Measurements from ENCODE around the gene PIM1. TPM values are rescaled to one million over a fixed set of nuclear protein-coding genes. Genes with fewer than 3 reads are reported as not detected.

The PIM1 gene
- total RNA-seq, 2 experiments from 2014 or later = 432 to 449 TPM

DNA sequence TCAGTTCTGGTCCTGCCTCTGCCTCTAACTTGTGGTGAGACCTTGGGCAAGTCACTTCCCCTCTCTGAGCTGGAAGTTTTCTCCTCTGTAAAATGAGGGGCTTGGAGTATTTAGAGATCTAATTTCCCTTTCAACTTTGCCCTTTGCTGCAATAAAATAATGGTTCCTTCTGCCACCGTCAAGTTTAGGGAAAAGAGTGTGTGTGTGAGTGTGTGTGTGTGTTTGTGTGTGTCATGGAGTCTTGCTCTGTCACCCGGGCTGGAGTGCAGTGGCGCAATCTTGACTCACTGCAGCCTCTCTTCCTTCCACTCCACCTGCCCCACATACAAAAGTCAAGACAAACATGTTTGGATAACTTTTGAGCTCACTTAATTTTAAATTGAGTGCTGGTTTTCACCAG, 39.2 kb upstream of the PIM1 start:
- no peak overlapping the region for H3K4me3 Mint-ChIP-seq
- H3K27me3 Mint-ChIP-seq (ENCODE audit: low read depth) = peaks cover 13% of the 10 kb centered on the region
- POLR2A ChIA-PET = interaction anchor here (1.0 kb wide), 2 partner anchors 39 to 80 kb away, joined by 3 to 4 read pairs; partner anchors contain the start of gene PIM1
- H3K9me3 Mint-ChIP-seq (ENCODE audit: insufficient read depth) = no peaks in the 10 kb centered on the region
- peaks cover 18% of the 10 kb centered on the region for H3K4me1 Mint-ChIP-seq (ENCODE audit: low read depth)
- no peaks in the 10 kb centered on the region for H3K36me3 Mint-ChIP-seq (ENCODE audit: low read depth)
- ATAC-seq = no peak
- H3K27ac Mint-ChIP-seq = no peak overlapping the region
- DNase-seq = no peak
- CTCF ChIA-PET = interaction anchor here (0.8 to 1.4 kb wide), 3 partner anchors 17 to 183 kb away, joined by 3 read pairs; no protein-coding TSS in a partner anchor

GRCh38 chr6:37131104-37131959, 38.6 kb upstream of the PIM1 start:
- H3K36me3 Mint-ChIP-seq (ENCODE audit: low read depth) = no peaks in the 10 kb centered on the region
- ChIA-PET POLR2A (interaction anchor here (0.9 to 1.0 kb wide), 3 partner anchors 38 to 81 kb away, joined by 3 to 4 read pairs (median 4); partner anchors contain the start of gene PIM1), CTCF (interaction anchor here (0.8 to 1.4 kb wide), 4 partner anchors 16 to 182 kb away, joined by 3 to 5 read pairs (median 3); no protein-coding TSS in a partner anchor)
- ATAC-seq (no peak), DNase-seq (no peak)
- H3K27me3 Mint-ChIP-seq (ENCODE audit: low read depth) = peaks cover 11% of the 10 kb centered on the region
- no peak overlapping the region for H3K4me3 Mint-ChIP-seq
- no peaks in the 10 kb centered on the region for H3K9me3 Mint-ChIP-seq (ENCODE audit: insufficient read depth)
- H3K27ac Mint-ChIP-seq = no peak overlapping the region
- peaks cover 18% of the 10 kb centered on the region for H3K4me1 Mint-ChIP-seq (ENCODE audit: low read depth)

DNA sequence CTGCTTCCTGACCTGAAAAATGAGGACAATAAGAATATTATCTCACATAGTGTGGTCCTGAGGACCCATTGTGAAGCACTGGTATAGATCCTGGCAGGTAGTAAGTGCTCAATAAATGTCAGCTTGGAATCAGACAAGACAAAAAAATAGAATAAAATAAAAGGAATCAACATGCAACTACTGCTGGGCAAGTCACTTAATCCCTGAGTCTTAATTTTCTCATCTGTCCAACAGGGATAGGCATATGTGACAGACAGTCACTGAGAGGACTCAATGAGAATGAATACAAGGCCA, 38.0 kb upstream of the PIM1 start:
- peaks cover 10% of the 10 kb centered on the region for H3K27me3 Mint-ChIP-seq (ENCODE audit: low read depth)
- no peaks in the 10 kb centered on the region for H3K36me3 Mint-ChIP-seq (ENCODE audit: low read depth)
- no peak overlapping the region for H3K27ac Mint-ChIP-seq
- H3K4me3 Mint-ChIP-seq = no peak overlapping the region
- H3K4me1 Mint-ChIP-seq (ENCODE audit: low read depth) = peaks cover 18% of the 10 kb centered on the region
- ChIA-PET POLR2A (interaction anchor here (0.9 kb wide), 1 partner anchor 39 kb away, joined by 4 read pairs; no protein-coding TSS in a partner anchor), CTCF (interaction anchor here (1.1 kb wide), 1 partner anchor 81 kb away, joined by 5 read pairs; no protein-coding TSS in a partner anchor)
- DNase-seq (no peak), ATAC-seq (no peak)
- H3K9me3 Mint-ChIP-seq (ENCODE audit: insufficient read depth) = no peaks in the 10 kb centered on the region

GRCh38 chr6:37134036-37134395, 35.9 kb upstream of the PIM1 start:
- ChIA-PET POLR2A (interaction anchor here (0.9 to 1.5 kb wide), 2 partner anchors 11 to 37 kb away, joined by 3 to 5 read pairs; no protein-coding TSS in a partner anchor), CTCF (interaction anchor here (0.8 kb wide), 1 partner anchor 10 kb away, joined by 3 read pairs; no protein-coding TSS in a partner anchor)
- Mint-ChIP-seq H3K36me3 (ENCODE audit: low read depth) (no peaks in the 10 kb centered on the region), H3K4me1 (ENCODE audit: low read depth) (peaks cover 27% of the 10 kb centered on the region), H3K9me3 (ENCODE audit: insufficient read depth) (no peaks in the 10 kb centered on the region), H3K27ac (peak overlapping the region; percentile 81), H3K4me3 (no peak overlapping the region), H3K27me3 (ENCODE audit: low read depth) (peaks cover 7% of the 10 kb centered on the region)
- ATAC-seq = no peak
- no peak for DNase-seq

DNA sequence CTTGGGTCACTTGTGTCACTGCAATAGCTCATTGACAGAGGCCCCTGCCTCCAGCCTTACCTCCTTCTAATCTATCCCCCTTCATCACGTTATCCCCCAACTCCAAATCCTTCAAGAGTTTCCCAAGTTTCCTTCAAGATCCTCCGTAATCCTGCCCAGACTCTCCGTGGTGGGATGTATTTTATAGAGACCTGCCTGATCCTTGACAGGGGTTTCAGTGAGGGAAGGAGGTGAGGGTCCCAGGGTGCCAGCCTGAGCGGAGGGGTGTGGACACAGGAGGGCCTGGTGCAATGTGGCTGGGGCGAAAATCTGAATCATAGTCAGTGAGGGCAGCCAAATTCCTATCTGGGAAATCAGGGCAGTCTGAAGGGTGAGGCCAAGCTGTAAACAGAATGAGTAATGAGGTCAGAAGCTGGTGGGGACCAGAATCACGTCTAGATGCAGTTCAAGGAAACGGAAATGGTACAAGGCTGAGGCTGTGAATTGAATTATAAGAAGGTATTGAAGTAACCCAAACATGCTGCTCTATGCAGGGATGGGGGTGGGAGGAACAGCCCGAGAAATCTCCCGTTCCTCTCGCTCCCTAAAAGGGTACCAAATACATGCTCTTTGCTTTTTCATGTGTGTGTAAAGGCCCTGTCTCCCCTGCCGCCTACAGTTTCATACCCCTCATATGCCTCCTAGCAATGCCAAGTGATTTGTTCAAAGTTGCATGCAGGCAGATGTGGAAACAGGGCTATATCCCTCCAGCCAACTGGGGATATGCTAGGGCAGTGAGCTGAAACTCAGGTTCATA, 35.4 kb upstream of the PIM1 start:
- Mint-ChIP-seq H3K27me3 (ENCODE audit: low read depth) (peaks cover 7% of the 10 kb centered on the region), H3K27ac (peak overlapping the region; percentile 81), H3K4me1 (ENCODE audit: low read depth) (peaks cover 27% of the 10 kb centered on the region), H3K9me3 (ENCODE audit: insufficient read depth) (no peaks in the 10 kb centered on the region), H3K4me3 (no peak overlapping the region), H3K36me3 (ENCODE audit: low read depth) (no peaks in the 10 kb centered on the region)
- DNase-seq (no peak), ATAC-seq (peak; percentile 56)
- POLR2A ChIA-PET = interaction anchor here (0.9 to 1.5 kb wide), 2 partner anchors 10 to 36 kb away, joined by 3 to 5 read pairs; no protein-coding TSS in a partner anchor
- CTCF ChIA-PET = interaction anchor here (0.8 kb wide), 1 partner anchor 10 kb away, joined by 3 read pairs; no protein-coding TSS in a partner anchor

DNA sequence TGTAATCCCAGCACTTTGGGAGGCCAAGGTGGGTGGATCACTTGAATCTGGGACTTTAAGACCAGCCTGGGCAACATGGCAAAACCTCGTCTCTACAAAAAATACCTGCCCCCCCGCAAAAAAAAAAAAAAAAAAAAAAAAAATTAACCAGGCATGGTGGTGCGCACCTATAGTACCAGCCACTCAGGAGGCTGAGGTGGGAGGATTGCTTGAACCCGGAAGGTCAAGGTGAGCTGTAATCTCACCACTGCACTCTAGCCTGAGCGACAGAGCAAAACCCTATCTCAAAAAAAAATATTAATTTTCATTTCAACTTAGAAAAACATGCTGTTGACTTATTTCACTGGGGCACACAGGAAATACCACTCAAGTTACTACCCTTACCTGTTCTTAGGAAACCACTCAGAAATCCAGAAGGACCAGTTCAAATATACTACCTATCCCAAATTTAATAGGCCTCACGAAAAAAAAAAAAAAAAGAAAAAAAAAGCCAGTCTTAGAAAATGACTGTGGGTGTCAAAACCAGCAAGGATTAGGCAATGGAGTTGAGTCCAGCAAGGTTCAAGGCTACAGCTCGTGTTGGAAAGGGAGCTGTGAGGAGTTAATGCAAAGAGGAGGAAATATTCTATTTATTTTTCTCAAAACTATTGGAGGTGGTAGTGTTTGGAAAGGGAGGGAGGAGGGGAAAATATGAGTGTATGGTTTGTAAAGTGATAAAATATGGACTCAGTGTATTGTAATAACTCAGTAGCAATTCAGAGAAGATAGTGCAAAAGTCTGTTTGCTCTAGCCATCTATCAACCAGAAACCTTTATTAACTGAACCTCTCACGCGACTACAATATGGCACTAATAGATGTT, 33.9 kb upstream of the PIM1 start:
- ChIA-PET POLR2A (interaction anchor here (0.7 kb wide), 1 partner anchor 297 kb away, joined by 3 read pairs; the partner anchor contains the start of gene CMTR1), CTCF (interaction anchor here (1.2 kb wide), 1 partner anchor 74 kb away, joined by 3 read pairs; no protein-coding TSS in a partner anchor)
- no peak overlapping the region for H3K27ac Mint-ChIP-seq

DNA sequence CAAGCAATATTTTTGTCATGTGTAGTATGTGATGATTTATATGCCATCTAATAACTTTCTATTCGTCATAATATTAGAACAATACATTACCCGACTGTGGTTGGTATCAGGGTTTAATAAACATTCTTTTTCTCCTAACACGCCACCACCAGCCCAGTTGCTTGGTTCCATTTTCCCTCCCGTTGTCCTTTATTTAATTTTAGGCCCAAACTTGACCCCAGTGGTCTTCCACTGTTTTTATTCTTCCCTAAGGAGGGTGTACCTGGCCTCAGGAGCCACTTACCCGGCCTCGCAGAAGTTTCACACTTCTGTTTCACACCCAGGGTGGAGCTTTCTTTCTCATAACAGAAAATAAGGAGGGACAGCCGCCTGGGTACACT, 33.1 kb upstream of the PIM1 start:
- POLR2A ChIA-PET = no interaction called here
- ATAC-seq (no peak), DNase-seq (no peak)
- no peak overlapping the region for H3K27ac Mint-ChIP-seq
- H3K4me3 Mint-ChIP-seq = no peak overlapping the region
- no peaks in the 10 kb centered on the region for H3K9me3 Mint-ChIP-seq (ENCODE audit: insufficient read depth)
- no peaks in the 10 kb centered on the region for H3K27me3 Mint-ChIP-seq (ENCODE audit: low read depth)
- no peaks in the 10 kb centered on the region for H3K36me3 Mint-ChIP-seq (ENCODE audit: low read depth)
- peaks cover 18% of the 10 kb centered on the region for H3K4me1 Mint-ChIP-seq (ENCODE audit: low read depth)
- CTCF ChIA-PET = interaction anchor here (1.2 kb wide), 1 partner anchor 74 kb away, joined by 3 read pairs; no protein-coding TSS in a partner anchor

More for the DNA sequence above, 33.9 kb upstream of the PIM1 start:
- peaks cover 20% of the 10 kb centered on the region for H3K4me1 Mint-ChIP-seq (ENCODE audit: low read depth)
- DNase-seq (no peak), ATAC-seq (no peak)
- no peaks in the 10 kb centered on the region for H3K9me3 Mint-ChIP-seq (ENCODE audit: insufficient read depth)
- H3K36me3 Mint-ChIP-seq (ENCODE audit: low read depth) = no peaks in the 10 kb centered on the region
- no peak overlapping the region for H3K4me3 Mint-ChIP-seq
- H3K27me3 Mint-ChIP-seq (ENCODE audit: low read depth) = no peaks in the 10 kb centered on the region

DNA sequence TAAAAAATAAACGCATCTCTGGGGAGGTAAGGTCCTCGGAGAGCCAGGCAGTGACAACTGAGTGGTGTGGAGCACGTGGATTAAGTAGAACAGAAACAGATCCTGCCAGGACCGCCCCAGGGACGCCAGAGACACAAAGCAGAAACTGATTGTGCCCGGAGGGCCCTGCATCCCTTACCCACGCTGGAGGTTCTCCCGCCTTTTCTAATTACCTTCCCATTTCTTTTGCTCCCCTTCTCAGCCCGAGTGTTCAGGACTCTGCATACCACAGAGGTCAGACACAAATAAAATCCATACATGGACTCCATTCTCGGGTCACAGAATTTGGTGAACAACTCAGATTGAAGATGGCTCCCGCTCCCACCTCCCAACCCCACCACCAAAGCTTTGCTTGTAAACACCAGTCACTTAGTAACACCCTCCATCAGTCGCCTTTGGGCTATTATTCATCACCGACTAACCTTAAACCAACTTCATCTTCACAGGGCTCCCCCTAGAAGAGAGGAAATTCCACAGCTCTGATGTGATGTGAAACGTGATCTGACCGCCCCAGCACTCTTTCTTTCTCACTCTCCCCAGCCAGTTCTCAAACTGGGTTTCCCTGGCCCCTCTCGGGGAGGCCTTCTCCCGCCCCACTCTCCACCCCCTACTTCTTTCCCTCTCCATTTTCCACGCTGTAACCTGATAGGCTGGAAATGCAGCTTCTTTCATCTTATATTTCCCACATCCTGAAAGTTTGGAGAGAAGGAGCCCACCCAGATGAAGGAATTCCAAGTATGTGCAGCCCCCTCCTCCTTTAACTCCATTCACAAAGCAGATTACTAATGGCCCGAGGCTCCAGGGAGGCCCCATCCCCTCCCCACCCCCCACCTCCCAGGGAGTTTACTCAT, 32.5 kb upstream of the PIM1 start:
- POLR2A ChIA-PET = interaction anchor here (0.6 kb wide), 1 partner anchor 23 kb away, joined by 4 read pairs; no protein-coding TSS in a partner anchor
- no peaks in the 10 kb centered on the region for H3K27me3 Mint-ChIP-seq (ENCODE audit: low read depth)
- peak; percentile 53 for ATAC-seq
- CTCF ChIA-PET = interaction anchor here (1.2 kb wide), 1 partner anchor 73 kb away, joined by 3 read pairs; no protein-coding TSS in a partner anchor
- no peak for DNase-seq
- H3K27ac Mint-ChIP-seq = peak overlapping the region; percentile 5
- no peak overlapping the region for H3K4me3 Mint-ChIP-seq
- H3K4me1 Mint-ChIP-seq (ENCODE audit: low read depth) = peaks cover 18% of the 10 kb centered on the region
- no peaks in the 10 kb centered on the region for H3K9me3 Mint-ChIP-seq (ENCODE audit: insufficient read depth)
- no peaks in the 10 kb centered on the region for H3K36me3 Mint-ChIP-seq (ENCODE audit: low read depth)

DNA sequence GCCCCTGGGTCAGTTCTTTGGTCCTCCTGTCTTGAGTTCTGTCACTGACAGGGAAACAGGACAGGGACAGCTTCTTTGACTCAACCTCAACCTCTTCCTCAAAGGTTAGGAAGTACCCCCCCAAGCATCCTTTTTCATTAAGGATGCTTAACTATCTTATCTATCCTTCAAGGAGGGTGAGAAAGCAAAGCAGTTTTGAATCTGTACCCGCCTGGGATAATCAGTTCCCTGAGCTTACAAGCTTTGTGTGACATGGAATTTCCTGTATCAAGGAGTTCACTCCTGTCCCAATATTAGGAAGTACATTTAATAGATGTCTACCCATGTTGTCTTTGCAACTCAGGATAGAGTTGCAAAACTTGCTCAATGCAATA, 31.1 kb upstream of the PIM1 start:
- Mint-ChIP-seq H3K4me3 (no peak overlapping the region), H3K9me3 (ENCODE audit: insufficient read depth) (no peaks in the 10 kb centered on the region), H3K4me1 (ENCODE audit: low read depth) (peaks cover 21% of the 10 kb centered on the region), H3K27ac (no peak overlapping the region), H3K27me3 (ENCODE audit: low read depth) (peaks cover 3% of the 10 kb centered on the region), H3K36me3 (ENCODE audit: low read depth) (no peaks in the 10 kb centered on the region)
- ATAC-seq (no peak), DNase-seq (no peak)
- ChIA-PET POLR2A (no interaction called here), CTCF (interaction anchor here (1.4 kb wide), 1 partner anchor 88 kb away, joined by 4 read pairs; no protein-coding TSS in a partner anchor)

GRCh38 chr6:37139230-37139962, 30.6 kb upstream of the PIM1 start:
- peaks cover 3% of the 10 kb centered on the region for H3K27me3 Mint-ChIP-seq (ENCODE audit: low read depth)
- H3K36me3 Mint-ChIP-seq (ENCODE audit: low read depth) = no peaks in the 10 kb centered on the region
- ChIA-PET CTCF (interaction anchor here (1.4 kb wide), 1 partner anchor 89 kb away, joined by 4 read pairs; no protein-coding TSS in a partner anchor), POLR2A (no interaction called here)
- ATAC-seq (no peak), DNase-seq (no peak)
- no peak overlapping the region for H3K4me3 Mint-ChIP-seq
- peaks cover 15% of the 10 kb centered on the region for H3K4me1 Mint-ChIP-seq (ENCODE audit: low read depth)
- no peak overlapping the region for H3K27ac Mint-ChIP-seq
- no peaks in the 10 kb centered on the region for H3K9me3 Mint-ChIP-seq (ENCODE audit: insufficient read depth)

Data from activated CD8-positive, alpha-beta T cell treated with anti-CD3 and anti-CD28 coated beads, Interleukin-2, amount 10 ng/mL, durations not matched to agents 7 days and 5 days (primary cell).